Astrocyte of the cerebellum (primary cell): ENCODE data around the gene FAM181B.

Source experiments
- DNase-seq: peaks from one replicate; pipeline ENCODE4 v3.0.0-alpha.2; 2011; ENCODE audit warnings: low read depth
- H3K4me3 ChIP-seq: 2 replicates; pipeline ENCODE4 v1.5.1; 2011; ENCODE audit warnings: mild to moderate bottlenecking, low read depth, low read length, moderate library complexity
- CTCF ChIP-seq: IDR thresholded peaks from 2 replicates; pipeline ENCODE4 v1.5.1; 2012; ENCODE audit warnings: low read length, low read depth, moderate library complexity, mild to moderate bottlenecking; ENCODE audit errors: missing control alignments
- in situ Hi-C: cut with HindIII; loops from 2 replicates; pipeline ENCODE4 v1.10.0; 2017; ENCODE audit warnings: low sequenced_read_pairs

FAM181B gene

GRCh38 chr11:82771781-82772180, 38.1 kb upstream of the FAM181B start:
- in situ Hi-C loops, result no loop called here
- H3K4me3 ChIP-seq, result no peak overlapping the region
- no peak for DNase-seq
- TF ChIP-seq CTCF, result no peak

- no peak overlapping the region for H3K4me3 ChIP-seq
- no peak for DNase-seq
- TF ChIP-seq CTCF, result no peak
- in situ Hi-C loops, result no loop called here
These were observed 33.5 kb upstream of the FAM181B start for GRCh38 chr11:82767123-82767522.

- DNase-seq, result no peak
- no peak overlapping the region for H3K4me3 ChIP-seq
- in situ Hi-C loops, result no loop called here
- TF ChIP-seq CTCF, result no peak
These were observed 31.9 kb upstream of the FAM181B start for GRCh38 chr11:82765466-82766034.

GRCh38 chr11:82763167-82763566, 29.5 kb upstream of the FAM181B start:
- no peak overlapping the region for H3K4me3 ChIP-seq
- DNase-seq, result no peak
- in situ Hi-C loops, result no loop called here
- no peak for TF ChIP-seq CTCF

- H3K4me3 ChIP-seq, result no peak overlapping the region
- DNase-seq, result no peak
- TF ChIP-seq CTCF, result no peak
- in situ Hi-C loops, result no loop called here
These were observed 26.0 kb upstream of the FAM181B start for GRCh38 chr11:82759649-82760048.

- in situ Hi-C loops, result no loop called here
- no peak for DNase-seq
- TF ChIP-seq CTCF, result no peak
- no peak overlapping the region for H3K4me3 ChIP-seq
These were observed 24.1 kb upstream of the FAM181B start for GRCh38 chr11:82757660-82758357.
